Measurements from ENCODE around the gene ETV3L.
"Not testable (repeated sequence)": the region's sequence is repeated elsewhere in the genome, so short reads cannot be mapped to it uniquely, and the experiment has no call there.

ETV3L gene

GRCh38 chr1:157105988-157106812 is 6.6 kb upstream of the ETV3L start:
- no peak for TF ChIP-seq CTCF (IDR thresholded peaks at IDR 0.05; ENCODE audit: low read depth, low read length)
- no peaks in the 10 kb centered on the region for H3K9me3 ChIP-seq
- no peak overlapping the region for H3K4me3 ChIP-seq (ENCODE audit: low read depth, low read length)
- H3K36me3 ChIP-seq = no peaks in the 10 kb centered on the region
- DNase-seq = no peak
- H3K27me3 ChIP-seq = no peaks in the 10 kb centered on the region; the same call in 1 of the 2 replicates
- no peaks in the 10 kb centered on the region for H3K4me1 ChIP-seq

GRCh38 chr1:157105298-157105987 is 5.8 kb upstream of the ETV3L start:
- no peaks in the 10 kb centered on the region for H3K4me1 ChIP-seq
- H3K9me3 ChIP-seq = no peaks in the 10 kb centered on the region
- TF ChIP-seq CTCF (IDR thresholded peaks at IDR 0.05; ENCODE audit: low read depth, low read length) = no peak
- no peak overlapping the region for H3K4me3 ChIP-seq (ENCODE audit: low read depth, low read length)
- no peaks in the 10 kb centered on the region for H3K36me3 ChIP-seq
- DNase-seq = no peak
- no peaks in the 10 kb centered on the region; the same call in 1 of the 2 replicates for H3K27me3 ChIP-seq

GRCh38 chr1:157104598-157105293 is 5.1 kb upstream of the ETV3L start:
- Histone ChIP-seq H3K27me3 (no peaks in the 10 kb centered on the region; the same call in 1 of the 2 replicates), H3K4me1 (no peaks in the 10 kb centered on the region), H3K9me3 (no peaks in the 10 kb centered on the region), H3K4me3 (ENCODE audit: low read depth, low read length) (no peak overlapping the region), H3K36me3 (no peaks in the 10 kb centered on the region)
- DNase-seq = no peak
- TF ChIP-seq CTCF (IDR thresholded peaks at IDR 0.05; ENCODE audit: low read depth, low read length) = no peak

GRCh38 chr1:157103268-157103667 is 3.7 kb upstream of the ETV3L start:
- Histone ChIP-seq H3K36me3 (no peaks in the 10 kb centered on the region), H3K4me1 (no peaks in the 10 kb centered on the region), H3K9me3 (no peaks in the 10 kb centered on the region), H3K4me3 (ENCODE audit: low read depth, low read length) (no peak overlapping the region), H3K27me3 (no peaks in the 10 kb centered on the region; the same call in 1 of the 2 replicates)
- TF ChIP-seq CTCF (IDR thresholded peaks at IDR 0.05; ENCODE audit: low read depth, low read length) = no peak
- no peak for DNase-seq

- H3K36me3 ChIP-seq = no peaks in the 10 kb centered on the region
- H3K4me3 ChIP-seq (ENCODE audit: low read depth, low read length) = no peak overlapping the region
- TF ChIP-seq CTCF (IDR thresholded peaks at IDR 0.05; ENCODE audit: low read depth, low read length) = no peak
- no peaks in the 10 kb centered on the region for H3K9me3 ChIP-seq
- DNase-seq = no peak
- no peaks in the 10 kb centered on the region for H3K27me3 ChIP-seq
- no peaks in the 10 kb centered on the region for H3K4me1 ChIP-seq
Measured at GRCh38 chr1:157101149-157101548, 1.5 kb upstream of the ETV3L start.

GRCh38 chr1:157098987-157099632 is 498 bp downstream of the ETV3L start:
- not testable (repeated sequence) for H3K4me3 ChIP-seq (ENCODE audit: low read depth, low read length); H3K36me3 ChIP-seq; DNase-seq; H3K27me3 ChIP-seq; H3K4me1 ChIP-seq; H3K9me3 ChIP-seq
